MM.1S (cell line): ENCODE results near the gene ARL2BP.

Source experiments
- EZH2 ChIP-seq: fragments of 300-600 bp; sonication (generic); optimal IDR thresholded peaks from 2 replicates; pipeline ENCODE3; 2017; ENCODE audit warnings: low read depth, mild to moderate bottlenecking, antibody characterized with exemption, low read length, mixed read lengths
- TF ChIP-seq, protein P1 (sequence below): fragments of 300-600 bp; sonication (generic); IDR thresholded peaks from 2 replicates; pipeline ENCODE4 v1.5.1; 2016; ENCODE audit warnings: antibody characterized with exemption, low read length, mixed read lengths

DNA sequence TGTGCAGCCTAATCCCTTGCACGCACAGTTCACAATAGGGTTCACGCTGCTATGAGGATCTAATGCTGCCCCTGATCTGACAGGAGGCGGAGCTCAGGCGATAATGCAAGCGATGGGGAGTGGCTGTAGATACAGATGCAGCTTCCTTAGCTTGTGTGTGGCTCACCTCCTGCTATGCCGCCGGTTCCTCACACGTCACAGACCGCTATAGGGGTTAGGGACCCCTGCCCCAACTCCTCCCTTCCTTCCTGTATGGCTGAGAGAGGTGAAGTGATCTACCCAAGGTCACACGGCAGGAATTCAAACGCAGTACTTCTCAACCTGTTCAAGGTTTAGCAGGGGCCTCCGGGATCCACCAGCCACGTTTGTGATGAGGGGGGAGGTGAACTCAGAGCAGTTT, 52.8 kb downstream of the ARL2BP start:
- TF ChIP-seq, protein P1, sequence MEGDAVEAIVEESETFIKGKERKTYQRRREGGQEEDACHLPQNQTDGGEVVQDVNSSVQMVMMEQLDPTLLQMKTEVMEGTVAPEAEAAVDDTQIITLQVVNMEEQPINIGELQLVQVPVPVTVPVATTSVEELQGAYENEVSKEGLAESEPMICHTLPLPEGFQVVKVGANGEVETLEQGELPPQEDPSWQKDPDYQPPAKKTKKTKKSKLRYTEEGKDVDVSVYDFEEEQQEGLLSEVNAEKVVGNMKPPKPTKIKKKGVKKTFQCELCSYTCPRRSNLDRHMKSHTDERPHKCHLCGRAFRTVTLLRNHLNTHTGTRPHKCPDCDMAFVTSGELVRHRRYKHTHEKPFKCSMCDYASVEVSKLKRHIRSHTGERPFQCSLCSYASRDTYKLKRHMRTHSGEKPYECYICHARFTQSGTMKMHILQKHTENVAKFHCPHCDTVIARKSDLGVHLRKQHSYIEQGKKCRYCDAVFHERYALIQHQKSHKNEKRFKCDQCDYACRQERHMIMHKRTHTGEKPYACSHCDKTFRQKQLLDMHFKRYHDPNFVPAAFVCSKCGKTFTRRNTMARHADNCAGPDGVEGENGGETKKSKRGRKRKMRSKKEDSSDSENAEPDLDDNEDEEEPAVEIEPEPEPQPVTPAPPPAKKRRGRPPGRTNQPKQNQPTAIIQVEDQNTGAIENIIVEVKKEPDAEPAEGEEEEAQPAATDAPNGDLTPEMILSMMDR: no peak
- TF ChIP-seq EZH2: no peak
